NB4 (cell line): ENCODE results near the gene ANGPTL5.

Experiments used
- DNase-seq: peaks from one replicate; pipeline ENCODE4 v3.0.0; 2010; ENCODE audit warnings: low read depth
- H3K4me3 ChIP-seq: one replicate; pipeline ENCODE4 v1.5.1; 2011; ENCODE audit warnings: mild to moderate bottlenecking, low read depth, low read length, moderate library complexity
- CTCF ChIP-seq: IDR thresholded peaks from one replicate; pipeline ENCODE4 v1.5.1; 2012; ENCODE audit warnings: low read depth, low read length
- MAX ChIP-seq: IDR thresholded peaks from 2 replicates; pipeline ENCODE4 v1.6.1; 2011; ENCODE audit warnings: low read depth, low read length
- MYC ChIP-seq: IDR thresholded peaks from 2 replicates; pipeline ENCODE4 v1.6.1; 2011; ENCODE audit warnings: low read depth, low read length
- POLR2A ChIP-seq: IDR thresholded peaks from 2 replicates; pipeline ENCODE4 v1.6.1; 2011; ENCODE audit warnings: mild to moderate bottlenecking; ENCODE audit not compliant: insufficient read length; ENCODE audit errors: extremely low read depth

The ANGPTL5 gene

GRCh38 chr11:101920992-101921391 lies 4.7 kb upstream of the ANGPTL5 start:
- DNase-seq, result no peak
- H3K4me3 ChIP-seq, result no peak overlapping the region
- TF ChIP-seq MYC (no peak), MAX (no peak), POLR2A (no peak), CTCF (no peak)

GRCh38 chr11:101917226-101917625 lies 904 bp upstream of the ANGPTL5 start:
- no peak overlapping the region for H3K4me3 ChIP-seq
- DNase-seq, result no peak
- no peak for TF ChIP-seq MAX
- no peak for TF ChIP-seq MYC
- no peak for TF ChIP-seq POLR2A
- TF ChIP-seq CTCF, result no peak

GRCh38 chr11:101915791-101916291 lies 481 bp downstream of the ANGPTL5 start:
- H3K4me3 ChIP-seq, result no peak overlapping the region
- DNase-seq, result peak; percentile 33
- TF ChIP-seq MYC (no peak), MAX (no peak), CTCF (no peak)

- no peak within 1 kb of the TSS for H3K4me3 ChIP-seq
These were observed 1.4 kb downstream of the ANGPTL5 start, which contains the start of gene CEP126 for GRCh38 chr11:101914738-101915426. Gene CEP126, plus strand, starts transcription at chr11:101915010. Its CDS starts 275 bp downstream, at chr11:101915285.

GRCh38 chr11:101914341-101914737 lies 2.0 kb downstream of the ANGPTL5 start:
- no peak overlapping the region for H3K4me3 ChIP-seq
- TF ChIP-seq CTCF (no peak), MYC (no peak), POLR2A (no peak), MAX (no peak)
- DNase-seq, result no peak

More at GRCh38 chr11:101914738-101915426, 1.4 kb downstream of the ANGPTL5 start, which contains the start of gene CEP126:
- TF ChIP-seq MAX, result no peak
- no peak for TF ChIP-seq POLR2A
- no peak for TF ChIP-seq MYC
- TF ChIP-seq CTCF, result no peak
- peak; percentile 65 for DNase-seq

GRCh38 chr11:101913656-101914055 lies 2.7 kb downstream of the ANGPTL5 start:
- no peak overlapping the region for H3K4me3 ChIP-seq
- DNase-seq, result no peak
- TF ChIP-seq MAX, result no peak
